ENCODE measurements around the gene NISCH.

The NISCH gene

DNA sequence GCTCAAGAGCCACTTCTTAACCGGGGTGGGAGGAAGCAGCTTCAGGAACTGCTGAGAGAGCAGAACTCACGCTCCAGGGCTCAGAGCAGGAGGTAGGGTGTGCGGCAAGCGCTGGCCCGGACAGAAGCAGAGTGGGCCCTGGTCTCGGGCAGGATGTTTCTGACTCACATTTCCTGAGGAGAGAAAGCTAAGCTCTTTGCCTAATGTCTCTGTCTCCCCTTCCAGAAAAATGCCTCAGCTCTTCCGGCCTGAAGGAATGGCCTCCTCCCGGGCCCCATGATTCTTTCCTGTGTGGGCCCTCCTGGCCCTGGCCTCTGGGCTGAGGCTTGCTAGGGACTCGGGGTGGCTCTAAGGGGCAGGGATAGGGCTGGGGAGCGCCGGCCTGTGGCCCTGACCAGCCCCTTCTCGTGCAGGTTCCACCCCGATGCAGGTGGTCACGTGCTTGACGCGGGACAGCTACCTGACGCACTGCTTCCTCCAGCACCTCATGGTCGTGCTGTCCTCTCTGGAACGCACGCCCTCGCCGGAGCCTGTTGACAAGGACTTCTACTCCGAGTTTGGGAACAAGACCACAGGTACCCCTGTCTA lies 35.6 kb downstream of the NISCH start:
- no peak for DNase-seq

GRCh38 chr3:52492059-52492458 lies 36.7 kb downstream of the NISCH start:
- DNase-seq = no peak

- DNase-seq = no peak
Measured at GRCh38 chr3:52493232-52494017, 38.0 kb downstream of the NISCH start.

DNA sequence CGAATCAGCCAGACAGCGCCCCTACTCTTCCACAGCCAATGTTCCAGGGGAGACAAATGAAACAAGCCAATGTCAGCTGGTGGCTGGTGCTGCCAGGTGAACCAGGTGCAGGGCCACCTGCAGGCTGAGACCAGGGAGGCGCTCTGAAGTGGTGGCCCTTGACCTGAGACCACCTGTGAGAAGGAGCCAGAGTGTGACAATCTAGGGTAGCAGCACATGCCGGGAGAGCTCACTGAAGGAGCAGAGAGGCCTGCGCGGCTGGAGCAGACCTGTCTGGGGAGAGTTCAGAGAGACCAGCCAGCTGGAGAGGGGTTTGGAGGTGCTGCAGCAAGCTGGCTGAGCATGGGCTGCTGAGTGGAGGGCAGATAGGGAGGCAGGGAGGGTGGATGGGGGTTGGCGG lies 39.0 kb downstream of the NISCH start:
- no peak for DNase-seq

DNA sequence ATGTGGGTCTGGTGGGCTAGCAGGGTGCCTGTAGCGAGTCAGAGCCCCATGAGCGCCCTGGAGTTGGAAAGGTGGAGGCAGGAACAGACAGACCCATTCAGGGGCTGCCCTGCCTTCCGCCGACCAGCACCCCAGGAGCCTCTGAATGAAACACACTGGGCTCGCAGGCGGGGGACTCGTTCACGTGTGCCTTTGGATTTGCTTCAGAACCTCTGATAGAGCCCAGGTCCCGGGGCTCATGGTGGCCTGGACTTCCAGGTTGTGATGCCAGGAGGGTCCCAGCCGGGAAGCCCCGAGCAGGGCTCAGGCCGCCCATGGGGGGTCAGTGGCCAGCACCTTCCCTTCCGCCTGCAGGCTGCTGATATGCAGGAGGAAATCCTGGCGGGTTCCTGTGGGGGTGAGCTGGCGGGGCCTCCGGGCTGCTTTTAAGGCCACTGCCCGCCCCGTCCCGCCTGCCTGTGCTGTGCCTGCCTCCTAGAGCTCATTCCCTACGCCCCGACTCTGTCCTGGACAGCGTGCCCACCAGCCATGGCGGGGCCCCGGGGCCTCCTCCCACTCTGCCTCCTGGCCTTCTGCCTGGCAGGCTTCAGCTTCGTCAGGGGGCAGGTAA lies 39.6 kb downstream of the NISCH start, which contains the start of gene STAB1:
TSS of gene STAB1 (plus strand) at position 453 of the 610 bp plus-strand sequence. CDS start at position 529, 76 bp downstream.
- no peak for DNase-seq

GRCh38 chr3:52495777-52496602 lies 40.6 kb downstream of the NISCH start:
- DNase-seq = no peak

- no peak for DNase-seq
Measured at GRCh38 chr3:52498137-52499054, 43.0 kb downstream of the NISCH start.

DNA sequence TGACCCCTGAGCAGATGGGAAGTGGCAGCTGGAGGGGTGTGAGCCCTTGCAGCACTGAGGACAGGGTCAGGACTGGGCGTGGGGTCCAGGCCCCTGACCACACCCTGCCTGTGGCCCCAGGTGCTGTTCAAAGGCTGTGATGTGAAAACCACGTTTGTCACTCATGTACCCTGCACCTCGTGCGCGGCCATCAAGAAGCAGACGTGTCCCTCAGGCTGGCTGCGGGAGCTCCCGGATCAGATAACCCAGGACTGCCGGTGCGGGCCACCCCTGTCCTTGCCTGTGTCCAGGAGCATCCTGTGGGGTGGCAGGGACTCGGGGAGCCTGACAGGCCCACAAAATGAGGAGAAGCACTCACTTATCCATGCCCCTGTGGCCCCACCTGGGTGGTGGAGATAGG lies 45.6 kb downstream of the NISCH start:
- DNase-seq = no peak

DNA sequence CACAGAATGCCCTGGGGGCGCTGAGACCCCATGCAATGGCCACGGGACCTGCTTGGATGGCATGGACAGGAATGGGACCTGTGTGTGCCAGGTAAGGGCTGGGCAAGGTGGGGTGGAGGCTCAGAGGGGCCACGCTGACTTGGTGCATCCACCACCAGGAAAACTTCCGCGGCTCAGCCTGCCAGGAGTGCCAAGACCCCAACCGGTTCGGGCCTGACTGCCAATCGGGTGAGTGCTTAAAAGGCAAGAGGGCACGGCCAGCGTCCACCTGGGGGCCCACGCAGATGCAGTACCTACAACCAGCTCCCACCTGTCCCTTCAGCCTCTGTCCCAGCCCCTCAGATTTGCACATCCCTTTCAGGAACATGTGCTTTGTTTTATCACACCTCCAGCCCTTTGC lies 46.6 kb downstream of the NISCH start:
- no peak for DNase-seq

DNA sequence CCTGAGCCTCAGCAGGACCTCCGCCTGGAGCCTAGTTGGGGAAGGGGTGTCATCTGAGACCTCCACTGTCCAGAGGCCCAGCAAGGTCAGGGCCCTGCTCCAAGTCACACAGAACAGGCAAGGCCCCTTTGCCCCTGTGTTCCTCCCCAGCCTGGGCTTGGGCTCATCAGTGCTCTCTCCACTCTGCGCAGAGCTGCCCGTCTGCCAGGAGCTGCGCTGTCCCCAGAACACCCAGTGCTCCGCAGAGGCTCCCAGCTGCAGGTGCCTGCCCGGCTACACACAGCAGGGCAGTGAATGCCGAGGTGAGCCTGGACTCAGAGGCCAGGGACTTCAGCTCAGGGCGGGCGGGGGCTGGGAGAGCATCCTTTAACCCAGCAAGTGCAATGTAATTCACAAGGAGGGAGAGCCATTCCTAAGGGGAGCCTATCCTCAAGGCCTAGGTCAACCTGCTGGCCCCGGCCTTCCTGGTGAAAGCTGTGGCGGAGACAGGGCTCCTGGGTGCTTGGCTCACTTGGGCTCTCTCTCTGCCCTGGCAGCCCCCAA lies 47.5 kb downstream of the NISCH start:
- DNase-seq = no peak

DNA sequence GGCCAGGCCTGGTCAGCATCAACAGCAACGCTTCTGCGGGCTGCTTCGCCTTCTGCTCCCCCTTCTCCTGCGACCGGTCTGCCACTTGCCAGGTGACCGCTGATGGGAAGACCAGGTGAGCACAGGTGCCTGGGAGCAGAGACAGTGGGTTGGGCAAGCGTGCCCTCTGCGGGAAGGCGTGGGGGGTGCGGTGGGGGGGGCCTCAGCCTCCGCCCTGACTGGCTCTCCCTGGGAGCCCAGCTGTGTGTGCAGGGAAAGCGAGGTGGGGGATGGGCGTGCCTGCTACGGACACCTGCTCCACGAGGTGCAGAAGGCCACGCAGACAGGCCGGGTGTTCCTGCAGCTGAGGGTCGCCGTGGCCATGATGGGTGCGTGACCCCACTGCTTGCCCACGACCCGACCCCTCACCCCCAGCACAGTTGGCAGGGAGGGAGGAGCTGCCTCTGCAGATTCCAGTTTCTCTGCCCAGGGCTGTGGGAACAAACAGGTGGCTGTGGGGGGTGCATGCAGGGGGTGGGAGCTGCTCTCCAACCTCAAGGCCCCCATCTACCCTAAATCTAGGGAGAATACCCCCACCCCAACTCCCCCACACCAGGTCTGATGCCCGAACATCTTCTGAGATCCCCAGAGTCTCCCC lies 48.5 kb downstream of the NISCH start:
- no peak for DNase-seq

DNA sequence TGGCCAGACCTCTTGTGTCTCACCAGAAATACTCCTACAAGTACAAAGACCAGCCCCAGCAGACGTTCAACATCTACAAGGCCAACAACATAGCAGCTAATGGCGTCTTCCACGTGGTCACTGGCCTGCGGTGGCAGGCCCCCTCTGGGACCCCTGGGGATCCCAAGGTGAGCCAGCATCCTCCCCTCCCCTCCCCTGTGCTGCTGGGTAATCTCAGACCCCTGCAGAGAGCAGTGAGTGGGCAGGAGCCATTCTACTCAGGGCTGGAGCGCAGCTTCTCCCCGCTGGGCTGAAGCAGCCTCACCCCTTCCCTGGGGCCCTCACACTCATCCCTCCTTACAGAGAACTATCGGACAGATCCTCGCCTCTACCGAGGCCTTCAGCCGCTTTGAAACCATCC lies 49.6 kb downstream of the NISCH start:
- DNase-seq = no peak

DNA sequence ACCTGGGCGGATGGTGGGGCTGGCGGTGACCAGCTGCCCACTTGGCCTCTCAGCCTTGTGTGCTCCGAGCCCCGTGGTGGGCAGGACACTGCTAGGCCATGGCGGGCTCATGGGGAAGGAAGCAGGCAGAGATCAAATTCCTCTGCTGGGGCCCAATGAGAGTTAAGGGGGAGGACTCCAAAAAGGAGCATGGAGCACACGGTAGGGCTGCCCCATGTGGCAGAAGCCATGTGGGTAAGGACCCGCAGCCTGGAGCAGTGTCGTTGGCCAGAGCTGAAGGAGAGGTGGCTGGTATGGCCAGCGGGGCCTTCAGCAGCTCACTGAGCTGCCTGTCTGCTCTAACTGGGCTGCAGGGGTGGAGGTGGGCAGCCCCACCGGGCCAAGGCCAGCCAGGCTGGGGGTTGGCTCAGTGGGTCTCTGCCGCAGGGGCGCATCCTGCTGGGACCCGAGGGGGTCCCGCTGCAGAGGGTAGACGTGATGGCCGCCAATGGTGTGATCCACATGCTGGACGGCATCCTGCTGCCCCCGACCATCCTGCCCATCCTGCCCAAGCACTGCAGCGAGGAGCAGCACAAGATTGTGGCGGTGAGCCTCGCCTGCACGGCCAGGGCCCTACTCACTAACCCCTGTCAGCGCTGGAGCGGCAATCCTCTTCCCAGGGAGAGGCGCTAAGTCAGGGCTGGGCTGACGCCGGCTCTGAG lies 51.0 kb downstream of the NISCH start:
- no peak for DNase-seq

GRCh38 chr3:52507359-52507758 lies 52.0 kb downstream of the NISCH start:
- no peak for DNase-seq

DNA sequence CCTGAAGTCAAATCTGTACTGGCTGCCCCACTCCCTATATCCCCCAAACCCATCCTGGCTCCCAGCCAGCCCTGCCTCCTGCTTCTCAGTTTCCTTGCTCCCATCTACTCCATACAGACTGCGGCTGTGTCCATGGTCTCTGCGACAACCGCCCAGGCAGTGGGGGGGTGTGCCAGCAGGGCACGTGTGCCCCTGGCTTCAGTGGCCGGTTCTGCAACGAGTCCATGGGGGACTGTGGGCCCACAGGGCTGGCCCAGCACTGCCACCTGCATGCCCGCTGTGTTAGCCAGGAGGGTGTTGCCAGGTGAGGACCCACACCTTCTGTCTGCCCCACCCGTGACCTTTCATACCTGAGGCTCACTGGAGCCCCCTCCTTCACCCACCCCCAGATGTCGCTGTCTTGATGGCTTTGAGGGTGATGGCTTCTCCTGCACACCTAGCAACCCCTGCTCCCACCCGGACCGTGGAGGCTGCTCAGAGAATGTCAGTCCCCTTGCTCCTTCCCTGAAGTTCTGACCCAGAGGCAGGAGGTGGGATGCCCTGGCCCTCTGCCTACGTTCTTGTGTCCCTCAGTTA lies 54.4 kb downstream of the NISCH start:
- no peak for DNase-seq

DNA sequence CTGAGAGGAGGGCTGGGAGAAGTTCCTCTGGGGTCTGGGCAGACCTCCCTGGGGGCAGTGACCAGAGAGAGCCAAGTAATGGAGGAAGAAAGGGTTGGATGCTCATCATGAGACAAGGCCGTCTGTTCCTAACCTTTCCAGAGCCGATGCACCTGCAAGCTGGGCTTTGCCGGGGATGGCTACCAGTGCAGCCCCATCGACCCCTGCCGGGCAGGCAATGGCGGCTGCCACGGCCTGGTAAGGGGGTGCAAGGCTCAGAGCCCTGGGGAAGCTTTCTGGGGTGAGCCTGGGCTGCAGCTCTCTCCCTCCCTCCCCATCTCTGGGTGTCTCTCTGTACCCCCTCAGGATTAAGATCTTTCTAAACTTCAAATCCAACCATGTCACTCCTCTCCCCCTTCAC lies 56.1 kb downstream of the NISCH start:
- no peak for DNase-seq

DNA sequence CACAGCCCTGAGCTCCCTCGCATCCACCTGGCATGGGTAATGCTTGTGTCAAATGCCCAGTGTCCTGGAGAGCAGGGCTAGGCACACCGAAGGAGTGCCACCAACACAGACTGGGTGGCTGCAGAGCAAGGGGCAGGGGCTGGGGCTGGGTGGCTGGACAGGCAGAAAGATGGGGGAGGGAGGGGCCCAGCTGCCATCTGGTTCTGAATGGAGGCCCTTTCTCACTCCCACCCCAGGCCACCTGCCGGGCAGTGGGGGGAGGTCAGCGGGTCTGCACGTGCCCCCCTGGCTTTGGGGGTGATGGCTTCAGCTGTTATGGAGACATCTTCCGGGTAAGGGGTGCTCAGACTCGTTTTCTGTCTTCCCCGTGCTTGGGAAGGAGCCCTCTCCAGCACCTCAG lies 56.7 kb downstream of the NISCH start:
- no peak for DNase-seq

DNA sequence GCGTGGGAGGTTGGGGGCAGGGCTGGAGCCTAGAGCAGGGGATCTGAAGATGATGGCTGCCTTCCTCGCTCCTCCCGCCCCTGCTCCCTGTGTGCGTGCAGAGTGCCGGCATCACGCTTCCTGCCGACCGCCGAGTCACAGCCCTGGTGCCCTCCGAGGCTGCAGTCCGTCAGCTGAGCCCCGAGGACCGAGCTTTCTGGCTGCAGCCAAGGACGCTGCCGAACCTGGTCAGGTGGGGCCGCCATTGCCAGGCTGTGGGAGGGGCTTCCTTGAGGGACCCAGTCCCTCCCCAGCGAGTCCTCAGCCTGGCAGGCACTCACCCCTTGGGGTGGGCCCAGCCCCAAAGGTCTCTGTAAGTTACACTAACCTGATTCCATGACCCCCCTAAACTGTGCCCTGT lies 57.3 kb downstream of the NISCH start:
- no peak for DNase-seq

DNA sequence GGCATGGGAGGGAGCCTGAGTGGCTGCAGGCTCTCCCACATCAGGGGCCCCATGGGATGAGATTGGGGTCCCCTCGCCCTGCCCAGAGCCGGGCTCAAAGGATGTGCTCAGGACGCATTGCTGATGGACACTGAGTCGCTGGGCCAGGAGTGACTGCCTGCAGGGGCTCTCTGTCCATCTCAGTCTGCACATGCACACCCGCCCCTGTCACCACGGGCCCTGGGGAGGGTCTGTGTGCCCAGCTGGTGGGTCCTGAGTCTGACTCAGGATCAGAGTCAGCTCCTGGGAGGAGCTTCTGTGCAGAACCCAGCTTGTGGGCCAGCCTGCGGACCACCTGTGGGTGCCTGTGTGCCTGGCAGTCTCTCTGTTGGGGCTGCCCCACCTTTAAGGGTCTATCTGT lies 57.9 kb downstream of the NISCH start:
- no peak for DNase-seq

DNA sequence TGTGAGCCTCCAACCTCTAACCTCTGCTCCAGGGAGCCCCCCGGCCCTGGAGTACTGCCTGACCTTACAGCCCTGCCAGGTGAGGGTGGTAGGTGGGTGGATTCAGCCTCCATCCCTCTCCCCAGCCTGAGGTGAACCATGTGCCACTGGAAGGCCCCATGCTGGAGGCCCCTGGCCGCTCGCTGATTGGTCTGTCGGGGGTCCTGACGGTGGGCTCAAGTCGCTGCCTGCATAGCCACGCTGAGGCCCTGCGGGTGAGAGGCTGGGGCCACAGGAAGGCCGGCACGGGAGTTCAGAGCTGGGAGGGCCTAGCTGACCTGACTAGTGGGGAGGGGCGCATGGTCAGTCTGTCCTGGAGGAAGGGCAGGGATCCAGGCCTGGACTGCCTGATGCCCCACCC lies 59.2 kb downstream of the NISCH start:
- DNase-seq = no peak
